Gastroesophageal sphincter (tissue), 3 donors: Measurements from ENCODE around the gene CD83.

Experiments used
- POLR2A ChIP-seq, 2 donors: fragments of 450-650 bp; IDR thresholded peaks; one replicate each; pipeline ENCODE4 v1.6.1; 2017; ENCODE audit warnings: antibody characterized with exemption in 2 of 2, mild to moderate bottlenecking in 2 of 2, moderate library complexity in 1 of 2
- TF ChIP-seq, protein P1 (sequence below), 4 experiments: fragments of 200-600 bp in 2 of 4; fragments of 450-650 bp in 2 of 4; sonication (generic) in 1 of 4; IDR thresholded peaks; one replicate each; pipeline ENCODE4 v1.5.1; 2017 to 2019; ENCODE audit warnings: antibody characterized with exemption in 4 of 4, mild to moderate bottlenecking in 2 of 4, moderate library complexity in 2 of 4

- no peak for TF ChIP-seq POLR2A (IDR thresholded peaks at IDR 0.05)
- TF ChIP-seq, protein P1, sequence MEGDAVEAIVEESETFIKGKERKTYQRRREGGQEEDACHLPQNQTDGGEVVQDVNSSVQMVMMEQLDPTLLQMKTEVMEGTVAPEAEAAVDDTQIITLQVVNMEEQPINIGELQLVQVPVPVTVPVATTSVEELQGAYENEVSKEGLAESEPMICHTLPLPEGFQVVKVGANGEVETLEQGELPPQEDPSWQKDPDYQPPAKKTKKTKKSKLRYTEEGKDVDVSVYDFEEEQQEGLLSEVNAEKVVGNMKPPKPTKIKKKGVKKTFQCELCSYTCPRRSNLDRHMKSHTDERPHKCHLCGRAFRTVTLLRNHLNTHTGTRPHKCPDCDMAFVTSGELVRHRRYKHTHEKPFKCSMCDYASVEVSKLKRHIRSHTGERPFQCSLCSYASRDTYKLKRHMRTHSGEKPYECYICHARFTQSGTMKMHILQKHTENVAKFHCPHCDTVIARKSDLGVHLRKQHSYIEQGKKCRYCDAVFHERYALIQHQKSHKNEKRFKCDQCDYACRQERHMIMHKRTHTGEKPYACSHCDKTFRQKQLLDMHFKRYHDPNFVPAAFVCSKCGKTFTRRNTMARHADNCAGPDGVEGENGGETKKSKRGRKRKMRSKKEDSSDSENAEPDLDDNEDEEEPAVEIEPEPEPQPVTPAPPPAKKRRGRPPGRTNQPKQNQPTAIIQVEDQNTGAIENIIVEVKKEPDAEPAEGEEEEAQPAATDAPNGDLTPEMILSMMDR (IDR thresholded peaks at IDR 0.05) = no peak
Observed at GRCh38 chr6:14105547-14105946, 12.0 kb upstream of the CD83 start.
